ENCODE data around the gene MRPS6.

DNA sequence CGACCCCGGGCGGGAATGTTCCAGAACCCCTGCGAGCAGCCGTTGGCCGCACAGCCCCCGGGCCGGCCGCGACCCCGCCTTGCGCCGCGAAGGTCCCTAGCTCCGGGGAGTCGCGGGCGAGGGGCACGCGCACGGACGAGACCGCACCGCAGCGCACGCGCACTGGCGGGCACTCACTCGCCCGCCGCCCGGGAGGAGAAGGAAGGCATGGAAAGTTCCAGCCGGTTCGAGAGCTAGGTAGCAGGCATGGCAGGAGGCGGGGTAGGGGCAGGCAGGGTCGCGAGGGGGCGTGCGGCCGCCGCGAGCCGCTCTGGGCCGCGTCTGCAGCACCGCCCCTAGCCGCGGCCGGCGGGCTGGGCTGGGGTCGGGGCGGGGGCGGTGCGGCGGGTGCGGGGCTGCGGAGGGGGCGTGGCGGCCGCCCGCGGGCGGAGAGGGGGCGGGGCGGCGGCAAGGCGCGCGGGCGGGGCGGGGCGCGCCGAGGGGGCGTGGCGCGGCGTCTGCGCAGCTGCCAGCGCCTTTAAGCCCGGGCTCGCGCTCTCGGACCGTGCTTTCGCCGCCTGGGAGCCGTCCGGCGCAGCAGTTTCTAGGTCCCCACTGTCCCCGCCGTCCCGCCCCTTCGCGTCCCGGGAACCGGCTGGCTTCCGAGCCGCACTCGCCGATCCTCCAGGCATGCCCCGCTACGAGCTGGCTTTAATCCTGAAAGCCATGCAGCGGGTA lies at the start of gene MRPS6, which contains the start of gene SLC5A3:
- peak; percentile 71 for TF ChIP-seq POLR2A (IDR thresholded peaks at IDR 0.05; ENCODE audit: extremely low read depth, insufficient read length)
- TF ChIP-seq, protein P1, sequence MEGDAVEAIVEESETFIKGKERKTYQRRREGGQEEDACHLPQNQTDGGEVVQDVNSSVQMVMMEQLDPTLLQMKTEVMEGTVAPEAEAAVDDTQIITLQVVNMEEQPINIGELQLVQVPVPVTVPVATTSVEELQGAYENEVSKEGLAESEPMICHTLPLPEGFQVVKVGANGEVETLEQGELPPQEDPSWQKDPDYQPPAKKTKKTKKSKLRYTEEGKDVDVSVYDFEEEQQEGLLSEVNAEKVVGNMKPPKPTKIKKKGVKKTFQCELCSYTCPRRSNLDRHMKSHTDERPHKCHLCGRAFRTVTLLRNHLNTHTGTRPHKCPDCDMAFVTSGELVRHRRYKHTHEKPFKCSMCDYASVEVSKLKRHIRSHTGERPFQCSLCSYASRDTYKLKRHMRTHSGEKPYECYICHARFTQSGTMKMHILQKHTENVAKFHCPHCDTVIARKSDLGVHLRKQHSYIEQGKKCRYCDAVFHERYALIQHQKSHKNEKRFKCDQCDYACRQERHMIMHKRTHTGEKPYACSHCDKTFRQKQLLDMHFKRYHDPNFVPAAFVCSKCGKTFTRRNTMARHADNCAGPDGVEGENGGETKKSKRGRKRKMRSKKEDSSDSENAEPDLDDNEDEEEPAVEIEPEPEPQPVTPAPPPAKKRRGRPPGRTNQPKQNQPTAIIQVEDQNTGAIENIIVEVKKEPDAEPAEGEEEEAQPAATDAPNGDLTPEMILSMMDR (IDR thresholded peaks at IDR 0.05; ENCODE audit: low read depth, low read length): no peak
- peak; percentile 45 for TF ChIP-seq MYC (IDR thresholded peaks at IDR 0.05; ENCODE audit: low read depth, low read length)

Measured in NB4 (cell line).